ENCODE results near the gene CD36.

- TF ChIP-seq, protein P1, sequence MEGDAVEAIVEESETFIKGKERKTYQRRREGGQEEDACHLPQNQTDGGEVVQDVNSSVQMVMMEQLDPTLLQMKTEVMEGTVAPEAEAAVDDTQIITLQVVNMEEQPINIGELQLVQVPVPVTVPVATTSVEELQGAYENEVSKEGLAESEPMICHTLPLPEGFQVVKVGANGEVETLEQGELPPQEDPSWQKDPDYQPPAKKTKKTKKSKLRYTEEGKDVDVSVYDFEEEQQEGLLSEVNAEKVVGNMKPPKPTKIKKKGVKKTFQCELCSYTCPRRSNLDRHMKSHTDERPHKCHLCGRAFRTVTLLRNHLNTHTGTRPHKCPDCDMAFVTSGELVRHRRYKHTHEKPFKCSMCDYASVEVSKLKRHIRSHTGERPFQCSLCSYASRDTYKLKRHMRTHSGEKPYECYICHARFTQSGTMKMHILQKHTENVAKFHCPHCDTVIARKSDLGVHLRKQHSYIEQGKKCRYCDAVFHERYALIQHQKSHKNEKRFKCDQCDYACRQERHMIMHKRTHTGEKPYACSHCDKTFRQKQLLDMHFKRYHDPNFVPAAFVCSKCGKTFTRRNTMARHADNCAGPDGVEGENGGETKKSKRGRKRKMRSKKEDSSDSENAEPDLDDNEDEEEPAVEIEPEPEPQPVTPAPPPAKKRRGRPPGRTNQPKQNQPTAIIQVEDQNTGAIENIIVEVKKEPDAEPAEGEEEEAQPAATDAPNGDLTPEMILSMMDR (conservative IDR thresholded peaks at IDR 0.05 in 1 of 2, IDR thresholded peaks at IDR 0.05 in 1 of 2; ENCODE audit: extremely low read depth in 1 of 2, insufficient read depth in 1 of 2, low read depth in 1 of 2, low read length in 2 of 2) = no peak
- TF ChIP-seq EZH2 (IDR thresholded peaks at IDR 0.05; ENCODE audit: borderline replicate concordance, low read length) = no peak
Measured at GRCh38 chr7:80656029-80656428, 17.6 kb downstream of the CD36 start.
